Measurements from ENCODE around the gene IFI27L2.

The IFI27L2 gene

GRCh38 chr14:94104731-94105130 is 24.7 kb downstream of the IFI27L2 start:
- Histone ChIP-seq H3K4me3 (ENCODE audit: low read depth, low read length) (no peak overlapping the region), H3K27me3 (replicated peaks) (no peaks in the 10 kb centered on the region), H3K36me3 (replicated peaks) (no peaks in the 10 kb centered on the region), H3K27ac (no peak overlapping the region)
- TF ChIP-seq CTCF (IDR thresholded peaks at IDR 0.05; ENCODE audit: low read depth, low read length, missing control alignments) = no peak
- in situ Hi-C loops (cut with HindIII; ENCODE audit: low pct_ligation_motif_present, low sequenced_read_pairs) = no loop called here
- no peak for DNase-seq

DNA sequence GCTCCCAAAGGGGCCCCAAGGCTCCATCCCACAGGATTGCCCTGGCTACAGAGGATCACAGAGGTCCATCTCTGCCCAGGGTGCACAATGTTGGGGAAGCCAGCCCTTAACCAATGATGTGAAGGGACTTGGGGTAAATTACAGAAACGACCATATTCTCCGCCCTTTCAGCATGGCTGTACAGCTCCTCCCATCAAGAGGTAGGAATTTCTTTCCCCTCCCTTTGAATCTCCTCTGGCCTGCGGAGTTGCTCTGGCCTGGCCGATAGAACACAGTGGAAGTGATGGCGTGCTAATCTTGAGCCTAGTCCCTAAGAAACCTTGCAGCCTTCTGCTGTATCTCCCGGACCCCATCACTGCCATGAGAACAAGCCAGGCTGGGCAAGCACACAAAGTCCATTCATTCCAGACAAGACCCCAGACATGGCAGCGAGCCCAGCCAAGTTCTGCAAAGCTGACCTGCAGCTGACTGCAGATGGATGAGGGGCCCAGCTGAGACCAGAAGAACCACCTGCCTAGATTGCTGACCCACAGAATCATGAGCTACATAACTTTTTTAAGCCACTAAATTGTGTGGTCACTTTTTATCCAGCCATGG is 25.8 kb downstream of the IFI27L2 start:
- H3K36me3 ChIP-seq (replicated peaks) = no peaks in the 10 kb centered on the region
- in situ Hi-C loops (cut with HindIII; ENCODE audit: low pct_ligation_motif_present, low sequenced_read_pairs) = no loop called here
- no peak for DNase-seq

DNA sequence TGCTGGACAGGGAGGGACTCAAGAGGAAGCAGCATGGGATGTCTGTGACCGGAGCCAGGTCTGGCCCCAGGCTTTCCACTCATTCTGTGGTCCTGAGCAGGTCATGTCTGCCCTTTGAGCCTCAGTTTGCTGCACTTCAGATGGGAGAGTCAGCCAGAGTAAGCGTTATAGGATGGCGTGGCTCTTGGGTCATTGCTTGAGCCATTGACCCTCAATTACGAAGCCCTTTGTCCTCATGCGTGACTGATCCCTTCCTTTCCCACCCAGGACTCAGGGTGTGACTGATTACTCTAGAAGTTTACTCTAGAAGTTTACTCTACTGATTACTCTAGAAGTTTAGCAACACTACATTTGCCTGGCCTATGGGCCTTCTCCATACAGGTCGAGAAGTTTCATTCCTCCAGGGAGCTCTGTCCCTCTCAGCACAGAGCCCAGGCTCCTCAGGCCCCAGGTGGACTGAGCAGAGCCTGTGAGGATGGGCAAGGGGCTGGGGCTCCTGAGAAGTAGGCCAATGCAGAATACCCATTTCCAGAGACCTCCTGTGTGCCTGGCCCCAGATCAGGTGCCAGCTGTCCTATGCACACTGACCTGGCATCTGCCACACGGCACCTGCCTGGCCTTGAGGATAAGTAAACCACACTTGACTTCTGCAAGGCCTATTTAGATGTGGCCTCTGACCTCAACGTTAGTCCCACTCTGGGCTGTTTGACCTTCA is 26.5 kb downstream of the IFI27L2 start:
- Histone ChIP-seq H3K27me3 (replicated peaks) (no peaks in the 10 kb centered on the region), H3K36me3 (replicated peaks) (no peaks in the 10 kb centered on the region), H3K4me3 (ENCODE audit: low read depth, low read length) (no peak overlapping the region), H3K27ac (no peak overlapping the region)
- in situ Hi-C loops (cut with HindIII; ENCODE audit: low pct_ligation_motif_present, low sequenced_read_pairs) = no loop called here
- no peak for TF ChIP-seq CTCF (IDR thresholded peaks at IDR 0.05; ENCODE audit: low read depth, low read length, missing control alignments)
- DNase-seq = no peak

More for the DNA sequence above, 25.8 kb downstream of the IFI27L2 start:
- no peak for TF ChIP-seq CTCF (IDR thresholded peaks at IDR 0.05; ENCODE audit: low read depth, low read length, missing control alignments)
- H3K4me3 ChIP-seq (ENCODE audit: low read depth, low read length) = no peak overlapping the region
- H3K27me3 ChIP-seq (replicated peaks) = no peaks in the 10 kb centered on the region
- H3K27ac ChIP-seq = no peak overlapping the region

- DNase-seq = no peak
- no peaks in the 10 kb centered on the region for H3K36me3 ChIP-seq (replicated peaks)
- H3K27ac ChIP-seq = no peak overlapping the region
- in situ Hi-C loops (cut with HindIII; ENCODE audit: low pct_ligation_motif_present, low sequenced_read_pairs) = no loop called here
- no peak overlapping the region for H3K4me3 ChIP-seq (ENCODE audit: low read depth, low read length)
- TF ChIP-seq CTCF (IDR thresholded peaks at IDR 0.05; ENCODE audit: low read depth, low read length, missing control alignments) = no peak
- no peaks in the 10 kb centered on the region for H3K27me3 ChIP-seq (replicated peaks)
Measured at GRCh38 chr14:94101748-94102147, 27.7 kb downstream of the IFI27L2 start.

DNA sequence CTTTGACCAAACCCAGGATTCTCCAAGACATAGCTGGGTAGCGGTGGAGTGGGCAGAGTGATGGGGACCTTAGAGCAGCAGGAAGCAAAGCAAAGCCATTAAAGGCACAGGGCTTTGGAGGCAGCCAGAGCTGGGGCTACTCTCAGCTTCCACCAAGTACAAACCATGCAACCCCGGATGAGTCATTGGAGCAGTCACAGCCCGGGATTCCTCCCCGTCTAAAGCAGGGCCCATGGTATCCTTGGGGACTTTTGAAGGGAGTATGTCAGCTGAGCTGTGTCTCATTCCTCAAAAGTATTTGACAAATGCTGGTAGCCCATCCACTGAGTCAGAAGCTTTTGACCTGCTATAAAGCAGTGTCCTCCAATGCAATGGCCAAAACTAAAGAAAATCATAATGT is 28.6 kb downstream of the IFI27L2 start:
- in situ Hi-C loops (cut with HindIII; ENCODE audit: low pct_ligation_motif_present, low sequenced_read_pairs) = no loop called here
- DNase-seq = peak; percentile 84
- TF ChIP-seq CTCF (IDR thresholded peaks at IDR 0.05; ENCODE audit: low read depth, low read length, missing control alignments) = no peak
- H3K36me3 ChIP-seq (replicated peaks) = no peaks in the 10 kb centered on the region
- H3K4me3 ChIP-seq (ENCODE audit: low read depth, low read length) = no peak overlapping the region
- no peaks in the 10 kb centered on the region for H3K27me3 ChIP-seq (replicated peaks)
- H3K27ac ChIP-seq = no peak overlapping the region
